Measurements from ENCODE around the gene DDX28.
A peak's percentile ranks its signal among the peaks of the same experiment; 100 is the strongest.

The DDX28 gene, protein sequence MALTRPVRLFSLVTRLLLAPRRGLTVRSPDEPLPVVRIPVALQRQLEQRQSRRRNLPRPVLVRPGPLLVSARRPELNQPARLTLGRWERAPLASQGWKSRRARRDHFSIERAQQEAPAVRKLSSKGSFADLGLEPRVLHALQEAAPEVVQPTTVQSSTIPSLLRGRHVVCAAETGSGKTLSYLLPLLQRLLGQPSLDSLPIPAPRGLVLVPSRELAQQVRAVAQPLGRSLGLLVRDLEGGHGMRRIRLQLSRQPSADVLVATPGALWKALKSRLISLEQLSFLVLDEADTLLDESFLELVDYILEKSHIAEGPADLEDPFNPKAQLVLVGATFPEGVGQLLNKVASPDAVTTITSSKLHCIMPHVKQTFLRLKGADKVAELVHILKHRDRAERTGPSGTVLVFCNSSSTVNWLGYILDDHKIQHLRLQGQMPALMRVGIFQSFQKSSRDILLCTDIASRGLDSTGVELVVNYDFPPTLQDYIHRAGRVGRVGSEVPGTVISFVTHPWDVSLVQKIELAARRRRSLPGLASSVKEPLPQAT

DNA sequence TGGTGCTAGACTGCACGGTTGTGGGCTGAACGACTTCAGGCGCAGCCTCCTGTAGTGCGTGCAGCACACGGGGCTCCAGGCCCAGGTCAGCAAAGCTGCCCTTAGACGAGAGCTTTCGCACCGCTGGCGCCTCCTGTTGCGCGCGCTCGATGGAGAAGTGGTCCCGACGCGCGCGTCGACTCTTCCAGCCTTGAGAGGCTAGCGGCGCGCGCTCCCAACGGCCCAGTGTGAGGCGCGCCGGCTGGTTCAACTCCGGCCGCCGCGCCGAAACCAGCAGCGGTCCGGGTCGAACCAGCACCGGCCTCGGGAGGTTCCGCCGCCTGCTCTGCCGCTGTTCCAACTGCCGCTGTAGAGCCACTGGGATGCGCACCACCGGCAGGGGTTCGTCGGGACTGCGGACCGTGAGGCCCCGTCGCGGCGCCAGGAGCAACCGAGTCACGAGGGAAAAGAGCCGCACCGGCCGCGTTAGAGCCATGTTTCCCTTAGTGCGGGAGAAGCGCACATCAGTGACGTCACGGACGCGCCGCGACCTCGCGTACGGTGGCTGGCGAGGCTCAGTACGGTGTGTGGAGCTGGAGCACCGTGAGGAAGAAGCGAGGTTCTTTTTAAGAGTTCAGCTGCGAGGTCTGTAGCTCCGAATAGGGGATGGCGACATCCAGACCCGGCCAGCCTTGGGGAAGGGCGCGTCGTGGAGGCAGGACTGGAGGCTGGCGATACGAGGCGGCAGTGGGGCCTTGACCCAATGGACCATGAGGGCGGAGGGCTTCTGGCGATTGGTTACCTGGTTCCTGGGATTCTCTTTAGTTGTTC, at the start of gene DDX28, which contains the start of gene DUS2:
DDX28 (minus strand) TSS at position 505 of the 810 bp plus-strand sequence; CDS start at position 475, 30 bp downstream.
DUS2 (plus strand) TSS at position 557 of the 810 bp plus-strand sequence. CDS start 14,740 bp downstream, outside the sequence.
- peak within 1 kb of the TSS; percentile 98 for H3K4me3 ChIP-seq (ENCODE audit: low read length)
- DNase-seq (ENCODE audit: low read depth) = peak; percentile 88
- TF ChIP-seq, protein P1, sequence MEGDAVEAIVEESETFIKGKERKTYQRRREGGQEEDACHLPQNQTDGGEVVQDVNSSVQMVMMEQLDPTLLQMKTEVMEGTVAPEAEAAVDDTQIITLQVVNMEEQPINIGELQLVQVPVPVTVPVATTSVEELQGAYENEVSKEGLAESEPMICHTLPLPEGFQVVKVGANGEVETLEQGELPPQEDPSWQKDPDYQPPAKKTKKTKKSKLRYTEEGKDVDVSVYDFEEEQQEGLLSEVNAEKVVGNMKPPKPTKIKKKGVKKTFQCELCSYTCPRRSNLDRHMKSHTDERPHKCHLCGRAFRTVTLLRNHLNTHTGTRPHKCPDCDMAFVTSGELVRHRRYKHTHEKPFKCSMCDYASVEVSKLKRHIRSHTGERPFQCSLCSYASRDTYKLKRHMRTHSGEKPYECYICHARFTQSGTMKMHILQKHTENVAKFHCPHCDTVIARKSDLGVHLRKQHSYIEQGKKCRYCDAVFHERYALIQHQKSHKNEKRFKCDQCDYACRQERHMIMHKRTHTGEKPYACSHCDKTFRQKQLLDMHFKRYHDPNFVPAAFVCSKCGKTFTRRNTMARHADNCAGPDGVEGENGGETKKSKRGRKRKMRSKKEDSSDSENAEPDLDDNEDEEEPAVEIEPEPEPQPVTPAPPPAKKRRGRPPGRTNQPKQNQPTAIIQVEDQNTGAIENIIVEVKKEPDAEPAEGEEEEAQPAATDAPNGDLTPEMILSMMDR (conservative IDR thresholded peaks at IDR 0.05; ENCODE audit: low read length) = no peak

DNA sequence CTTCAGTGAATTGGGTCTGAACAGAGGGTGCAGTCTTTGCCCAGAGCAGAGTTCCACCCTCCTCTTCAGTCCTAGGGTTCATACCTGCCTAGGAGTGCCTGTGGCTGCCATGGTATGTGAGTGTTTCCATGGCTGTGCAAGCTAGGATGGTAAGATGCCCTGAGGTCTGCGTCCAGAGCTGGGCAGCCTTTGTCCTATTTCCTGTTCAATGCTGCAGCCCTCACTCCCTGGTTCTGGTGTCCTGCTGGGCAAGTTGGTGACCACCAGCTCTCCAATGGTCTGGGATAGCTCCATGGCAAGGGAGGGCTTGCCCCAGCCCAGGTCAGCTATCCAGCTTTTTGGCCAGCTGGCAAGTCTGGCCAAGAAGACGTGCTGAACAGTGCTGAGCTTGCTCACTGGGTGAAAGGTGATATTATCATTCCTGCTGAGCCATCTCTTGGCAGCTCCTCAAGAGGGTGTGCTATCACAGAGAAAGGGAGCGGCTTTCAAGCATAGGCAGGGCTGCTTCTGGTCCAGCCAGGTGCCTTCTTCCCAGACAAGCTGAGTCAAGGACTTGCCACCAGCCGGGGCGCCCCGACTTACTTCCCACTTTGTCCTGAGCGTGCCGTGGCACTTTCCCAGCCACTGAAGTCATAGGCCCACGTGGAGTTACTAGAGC, 49.1 kb upstream of the DDX28 start:
- no peak overlapping the region for H3K4me3 ChIP-seq (ENCODE audit: low read length)
- DNase-seq (ENCODE audit: low read depth) = peak; percentile 59
- TF ChIP-seq, protein P1 (conservative IDR thresholded peaks at IDR 0.05; ENCODE audit: low read length) = no peak

DNA sequence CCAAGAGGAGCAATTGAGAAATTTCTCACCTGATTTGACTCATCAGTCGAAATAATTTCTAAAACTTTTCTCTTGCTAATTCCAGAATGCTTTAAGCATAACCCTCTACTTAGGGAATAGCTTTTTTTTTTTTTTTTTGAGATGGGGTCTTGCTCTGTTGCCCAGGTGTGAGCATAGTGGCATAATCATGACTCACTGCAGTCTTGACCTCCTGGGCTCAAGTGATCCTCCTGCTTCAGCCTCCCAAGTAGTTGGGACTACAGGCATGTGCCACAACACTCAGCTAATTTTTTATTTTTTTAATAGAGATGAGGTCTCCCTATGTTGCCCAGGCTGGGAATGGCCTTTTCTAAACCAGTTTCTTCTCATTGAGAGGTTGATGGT, 48.5 kb upstream of the DDX28 start:
- H3K4me3 ChIP-seq (ENCODE audit: low read length) = no peak overlapping the region
- DNase-seq (ENCODE audit: low read depth) = no peak
- TF ChIP-seq, protein P1 (conservative IDR thresholded peaks at IDR 0.05; ENCODE audit: low read length) = no peak

DNA sequence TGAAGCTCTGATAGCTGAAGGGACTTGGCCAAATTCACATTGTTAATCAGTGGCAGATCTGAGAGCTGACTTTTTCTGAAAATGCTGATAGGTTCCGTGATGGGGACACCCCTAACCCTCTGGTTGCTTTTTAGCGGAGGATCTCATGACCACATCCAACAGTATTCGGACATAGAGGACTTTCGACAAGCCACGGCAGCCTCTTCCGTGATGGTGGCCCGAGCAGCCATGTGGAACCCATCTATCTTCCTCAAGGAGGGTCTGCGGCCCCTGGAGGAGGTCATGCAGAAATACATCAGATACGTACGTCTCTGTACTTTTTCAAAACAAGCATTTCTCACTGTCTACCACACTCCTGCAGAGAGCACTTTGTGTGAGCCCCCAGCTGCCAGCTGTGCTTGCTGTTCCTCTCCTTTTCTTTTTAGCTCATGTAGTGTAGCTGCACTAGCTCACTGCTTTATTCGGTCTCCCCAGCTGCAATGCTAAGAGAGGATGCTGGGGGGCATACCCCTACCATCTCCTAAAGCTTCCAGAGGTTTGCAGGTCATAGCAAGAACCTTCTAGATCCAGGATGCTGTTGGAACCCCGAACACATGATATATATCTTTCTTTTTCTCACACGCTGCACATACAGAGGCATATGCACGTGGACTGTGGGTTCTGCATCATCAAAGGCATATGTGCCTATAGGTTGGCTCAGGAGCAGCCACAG, 47.9 kb upstream of the DDX28 start:
- no peak for DNase-seq (ENCODE audit: low read depth)

DNA sequence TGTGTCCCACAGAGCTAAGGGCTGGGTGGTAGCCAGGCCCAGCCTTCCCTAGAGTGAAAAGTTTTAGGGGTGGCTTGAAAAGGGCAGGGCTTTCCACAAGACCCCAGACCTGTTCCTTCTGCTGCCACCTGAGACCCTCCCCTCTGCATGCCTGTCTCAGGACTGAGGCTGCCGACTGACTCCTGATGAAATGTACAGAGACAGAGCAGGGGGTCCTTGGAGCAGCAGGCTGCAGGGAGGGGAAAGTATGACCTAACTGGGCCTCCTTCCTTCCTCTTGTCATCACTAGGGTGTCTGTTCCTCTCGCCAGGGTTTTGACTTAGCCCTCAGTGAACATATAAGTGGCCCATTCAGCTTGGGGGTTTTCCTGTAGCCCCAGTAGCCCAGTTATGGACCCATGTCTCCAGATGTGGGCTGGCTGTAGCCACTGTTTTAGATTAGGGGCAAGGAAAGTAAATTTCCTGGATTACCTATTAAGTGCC, 47.3 kb upstream of the DDX28 start:
- no peak overlapping the region for H3K4me3 ChIP-seq (ENCODE audit: low read length)
- TF ChIP-seq, protein P1 (conservative IDR thresholded peaks at IDR 0.05; ENCODE audit: low read length) = no peak
- DNase-seq (ENCODE audit: low read depth) = no peak

More for the DNA sequence above, 47.9 kb upstream of the DDX28 start:
- TF ChIP-seq, protein P1 (conservative IDR thresholded peaks at IDR 0.05; ENCODE audit: low read length) = no peak
- no peak overlapping the region for H3K4me3 ChIP-seq (ENCODE audit: low read length)

Data from AG10803 (cell line).